Astrocyte (in vitro differentiated cells and primary cell): Measurements from ENCODE around the gene PAQR6.

Experiments used
- CTCF ChIP-seq: IDR thresholded peaks from 2 replicates; pipeline ENCODE4 v1.5.1; 2011; ENCODE audit warnings: low read depth, mild to moderate bottlenecking, inconsistent platforms, low read length, moderate library complexity; ENCODE audit not compliant: insufficient read depth
- EZH2 ChIP-seq: IDR thresholded peaks from 2 replicates; pipeline ENCODE4 v1.6.1; 2012; ENCODE audit warnings: mild to moderate bottlenecking, low read length, inconsistent platforms; ENCODE audit not compliant: insufficient read depth

GRCh38 chr1:156293098-156293434 is 45.2 kb upstream of the PAQR6 start:
- TF ChIP-seq CTCF (no peak), EZH2 (no peak)
